Endothelial cell of umbilical vein (primary cell): ENCODE measurements around the gene INTS14. TPM values are rescaled to one million over a fixed set of nuclear protein-coding genes. Genes with fewer than 3 reads are reported as not detected.

Experiments
- BruUV-seq: library from RNA; stranded (reverse); fragments of 400-500 nt; replicated peaks from 2 replicates; lab custom pipeline; 2021; lab: Mats Ljungman, UMichigan
- CTCF ChIA-PET: fragments of 300-600, 350-600 bp; sonication (Branson Sonifier 250); formaldehyde crosslinking; loops from one replicate; lab custom pipeline; 2021; ENCODE audit warnings: antibody characterized with exemption, inconsistent platforms; lab: Charles Lee
- POLR2A ChIA-PET: fragments of 300-600, 350-600 bp; sonication (Branson Sonifier 250); formaldehyde crosslinking; loops from one replicate; lab custom pipeline; 2021; ENCODE audit warnings: antibody characterized with exemption, inconsistent platforms; lab: Charles Lee
- DNase-seq: peaks from one replicate; pipeline ENCODE4 v3.0.0-alpha.2; 2011; ENCODE audit warnings: low read depth, low spot score
- FAIRE-seq: peaks from 2 replicates; lab custom pipeline; 2011; peaks lifted over from hg19 to GRCh38; lab: Jason Lieb, UNC
- H2AFZ ChIP-seq: 2 replicates; pipeline ENCODE4 v1.6.0; 2012; ENCODE audit warnings: low read depth, low read length, control low read depth, inconsistent platforms
- H3K27ac ChIP-seq: 2 replicates; pipeline ENCODE4 v1.5.1; 2011; ENCODE audit warnings: low read depth, mild to moderate bottlenecking, control low read depth, low read length, moderate library complexity; ENCODE audit not compliant: insufficient read depth
- H3K27me3 ChIP-seq, 2 experiments: 2 replicates each; pipeline versions ENCODE4 v1.6.0 to v1.6.1; 2011; ENCODE audit warnings: low read length in 2 of 2, mixed read lengths in 1 of 2; ENCODE audit not compliant: control insufficient read depth in 2 of 2, insufficient read depth in 2 of 2
- H3K36me3 ChIP-seq, 2 experiments: 2 replicates in 1 of 2; 3 replicates in 1 of 2; pipeline ENCODE4 v1.5.1; 2011; ENCODE audit warnings: low read length in 2 of 2, mild to moderate bottlenecking in 1 of 2, moderate library complexity in 1 of 2; ENCODE audit not compliant: control insufficient read depth in 2 of 2, insufficient read depth in 2 of 2; ENCODE audit errors: extremely low read depth in 1 of 2
- H3K4me1 ChIP-seq: 3 replicates; pipeline ENCODE4 v1.5.1; 2011; ENCODE audit warnings: mild to moderate bottlenecking, low read length; ENCODE audit not compliant: control insufficient read depth, insufficient read depth; ENCODE audit errors: extremely low read depth
- H3K4me2 ChIP-seq: 2 replicates; pipeline ENCODE4 v1.6.1; 2011; ENCODE audit warnings: low read length, control low read depth, mixed read lengths; ENCODE audit not compliant: insufficient read depth
- H3K4me3 ChIP-seq, 3 experiments: fragments of 200-600 bp in 1 of 3; sonication (generic), shearing (Covaris generic) in 1 of 3; replicated peaks in 1 of 3; 2 replicates each; pipeline ENCODE4 v1.5.1; 2011 to 2016; ENCODE audit warnings: control low read depth in 3 of 3, low read length in 3 of 3, mild to moderate bottlenecking in 2 of 3, inconsistent platforms in 1 of 3, low read depth in 1 of 3, moderate library complexity in 1 of 3; ENCODE audit not compliant: insufficient read depth in 1 of 3
- H3K79me2 ChIP-seq: 2 replicates; pipeline ENCODE4 v1.6.0; 2012; ENCODE audit warnings: low read length, inconsistent platforms; ENCODE audit not compliant: control insufficient read depth, insufficient read depth
- H3K9ac ChIP-seq: replicated peaks from 2 replicates; pipeline ENCODE3; 2011; ENCODE audit warnings: low read length, control low read depth; ENCODE audit not compliant: insufficient read depth; ENCODE audit errors: extremely low read depth
- H3K9me1 ChIP-seq: replicated peaks from 3 replicates; pipeline ENCODE4 v1.6.0; 2011; ENCODE audit warnings: mild to moderate bottlenecking, low read length; ENCODE audit not compliant: control insufficient read depth, insufficient read depth; ENCODE audit errors: extremely low read depth
- H3K9me3 ChIP-seq: replicated peaks from 2 replicates; pipeline ENCODE4 v1.5.1; 2012; ENCODE audit warnings: low read length, inconsistent platforms; ENCODE audit not compliant: control insufficient read depth, insufficient read depth
- H4K20me1 ChIP-seq: replicated peaks from 2 replicates; pipeline ENCODE3; 2011; ENCODE audit warnings: mild to moderate bottlenecking, low read length; ENCODE audit not compliant: control insufficient read depth, insufficient read depth; ENCODE audit errors: extremely low read depth
- EZH2 ChIP-seq: IDR thresholded peaks from 2 replicates; pipeline ENCODE4 v1.6.1; 2012; ENCODE audit warnings: borderline replicate concordance, low read depth, mild to moderate bottlenecking, moderate library complexity, low read length, inconsistent platforms; ENCODE audit not compliant: severe bottlenecking
- GATA2 ChIP-seq: IDR thresholded peaks from 2 replicates; pipeline ENCODE4 v1.7.0; 2011; ENCODE audit warnings: low read depth, mild to moderate bottlenecking, moderate library complexity, mixed read lengths, low read length; ENCODE audit not compliant: insufficient read length, insufficient read depth
- JUN ChIP-seq: IDR thresholded peaks from 2 replicates; pipeline ENCODE4 v1.6.1; 2011; ENCODE audit warnings: borderline replicate concordance, low read depth; ENCODE audit not compliant: insufficient read length, insufficient read depth
- MYC ChIP-seq: IDR thresholded peaks from one replicate; pipeline ENCODE4 v1.6.1; 2011; ENCODE audit warnings: mild to moderate bottlenecking, low read depth, low read length
- POLR2AphosphoS5 ChIP-seq: IDR thresholded peaks from 2 replicates; pipeline ENCODE4 v1.6.1; 2012; ENCODE audit warnings: low read depth, mild to moderate bottlenecking, control low read depth, low read length, moderate library complexity; ENCODE audit not compliant: insufficient read depth
- dilution Hi-C: fragments of 300-500 bp; cut with MboI; formaldehyde crosslinking; loops from one replicate; pipeline ENCODE4 v1.15.0; 2019; ENCODE audit warnings: low sequenced_read_pairs; ENCODE audit not compliant: extremely low pct_ligation_motif_present
- intact Hi-C: fragments of 100-400 bp; cut with micrococcal nuclease; formaldehyde crosslinking; loops from one replicate; pipeline ENCODE4 v1.10.0; 2022
- polyA plus RNA-seq, 4 experiments: library from polyadenylated mRNA; depleted of rRNA in 3 of 4; stranded (reverse) in 3 of 4; unstranded in 1 of 4; fragments of >200 nt; gene quantifications; 2 replicates each; pipeline versions ENCODE4 v1.2.1 to v1.2.3, GENCODE V29; 2011 to 2012; ENCODE audit warnings: missing spikeins in 1 of 4
- total RNA-seq: library from RNA; stranded (reverse); gene quantifications from 2 replicates; pipeline ENCODE4 v1.2.3, GENCODE V29; 2021
- TF ChIP-seq, protein P1 (sequence below), 2 donors: IDR thresholded peaks; 1 replicate in 1 of 2; 2 replicates in 1 of 2; pipeline ENCODE4 v1.5.1; 2011; ENCODE audit warnings: low read length in 2 of 2, mild to moderate bottlenecking in 2 of 2, moderate library complexity in 2 of 2, control low read depth in 1 of 2, inconsistent platforms in 1 of 2, low read depth in 1 of 2; ENCODE audit not compliant: insufficient read depth in 1 of 2; ENCODE audit errors: extremely low read depth in 1 of 2
- TF ChIP-seq, protein P2 (sequence below): IDR thresholded peaks from 2 replicates; pipeline ENCODE4 v1.6.1; 2011; ENCODE audit not compliant: insufficient read depth, insufficient read length

The INTS14 gene
- total and polyA plus RNA-seq, 2 donors (not counting 3 experiments of a cell fraction or from before 2014, with no cell fraction given): 41.7 to 52.6 TPM

DNA sequence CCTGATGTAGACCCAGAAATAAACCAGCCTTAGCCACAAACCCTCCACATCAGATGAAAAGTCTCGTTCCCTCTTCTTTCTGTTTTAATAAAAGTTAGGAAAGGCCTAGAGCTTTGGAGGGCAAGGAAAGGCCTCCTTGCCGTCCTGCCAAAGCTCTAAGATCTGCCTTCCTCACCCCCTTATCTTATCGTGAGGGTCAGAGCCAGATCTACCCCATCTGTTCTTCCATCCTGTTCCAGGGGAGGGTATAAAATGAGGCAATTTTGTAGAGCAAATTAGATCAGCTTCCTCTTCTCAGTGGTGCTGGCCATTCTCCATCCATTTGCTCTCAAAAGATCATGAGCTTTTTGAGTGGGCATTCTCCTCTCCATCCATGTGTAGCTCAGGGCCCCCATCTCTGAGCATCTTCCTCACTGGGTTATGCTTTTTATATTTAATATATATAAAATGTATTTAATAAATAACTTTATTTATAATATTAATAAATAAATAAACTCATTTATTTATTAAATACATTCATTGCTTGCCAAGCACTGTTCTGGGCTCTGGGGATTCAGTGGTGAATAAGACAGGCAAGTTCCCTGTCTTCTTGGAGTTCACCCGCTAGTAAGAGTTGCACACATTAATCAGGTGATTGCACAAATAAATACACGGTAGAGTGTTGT, 8.8 kb upstream of the INTS14 start:
- Histone ChIP-seq H3K4me1 (no peaks in the 10 kb centered on the region), H3K9me1 (no peaks in the 10 kb centered on the region), H2AFZ (no peak overlapping the region), H3K79me2 (no peaks in the 10 kb centered on the region), H3K9me3 (no peaks in the 10 kb centered on the region), H3K4me2 (no peak overlapping the region), H3K27me3 (no peaks in the 10 kb centered on the region), H3K36me3 (no peaks in the 10 kb centered on the region), H3K4me3 (no peak overlapping the region), H3K27ac (no peak overlapping the region), H4K20me1 (no peaks in the 10 kb centered on the region), H3K9ac (no peak overlapping the region)
- CTCF ChIA-PET: interaction anchor here (1.1 kb wide), 1 partner anchor 8 kb away, joined by 4 read pairs; the partner anchor contains the start of gene INTS14
- dilution Hi-C loops (no loop called here), intact Hi-C loops (no loop called here)
- POLR2A ChIA-PET: no interaction called here
- no TSS peak for BruUV-seq
- no peak for DNase-seq
- TF ChIP-seq JUN (no peak), POLR2AphosphoS5 (no peak), GATA2 (no peak), EZH2 (no peak), MYC (no peak)
- TF ChIP-seq, protein P1, sequence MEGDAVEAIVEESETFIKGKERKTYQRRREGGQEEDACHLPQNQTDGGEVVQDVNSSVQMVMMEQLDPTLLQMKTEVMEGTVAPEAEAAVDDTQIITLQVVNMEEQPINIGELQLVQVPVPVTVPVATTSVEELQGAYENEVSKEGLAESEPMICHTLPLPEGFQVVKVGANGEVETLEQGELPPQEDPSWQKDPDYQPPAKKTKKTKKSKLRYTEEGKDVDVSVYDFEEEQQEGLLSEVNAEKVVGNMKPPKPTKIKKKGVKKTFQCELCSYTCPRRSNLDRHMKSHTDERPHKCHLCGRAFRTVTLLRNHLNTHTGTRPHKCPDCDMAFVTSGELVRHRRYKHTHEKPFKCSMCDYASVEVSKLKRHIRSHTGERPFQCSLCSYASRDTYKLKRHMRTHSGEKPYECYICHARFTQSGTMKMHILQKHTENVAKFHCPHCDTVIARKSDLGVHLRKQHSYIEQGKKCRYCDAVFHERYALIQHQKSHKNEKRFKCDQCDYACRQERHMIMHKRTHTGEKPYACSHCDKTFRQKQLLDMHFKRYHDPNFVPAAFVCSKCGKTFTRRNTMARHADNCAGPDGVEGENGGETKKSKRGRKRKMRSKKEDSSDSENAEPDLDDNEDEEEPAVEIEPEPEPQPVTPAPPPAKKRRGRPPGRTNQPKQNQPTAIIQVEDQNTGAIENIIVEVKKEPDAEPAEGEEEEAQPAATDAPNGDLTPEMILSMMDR (IDR thresholded peaks at IDR 0.05; ENCODE audit: extremely low read depth in 1 of 2, insufficient read depth in 1 of 2, low read depth in 1 of 2, low read length in 2 of 2): no peak
- TF ChIP-seq, protein P2, sequence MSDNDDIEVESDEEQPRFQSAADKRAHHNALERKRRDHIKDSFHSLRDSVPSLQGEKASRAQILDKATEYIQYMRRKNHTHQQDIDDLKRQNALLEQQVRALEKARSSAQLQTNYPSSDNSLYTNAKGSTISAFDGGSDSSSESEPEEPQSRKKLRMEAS: no peak
- no peak for FAIRE-seq
